ENCODE results near the gene CST2.
"Not testable (repeated sequence)": the region's sequence is repeated elsewhere in the genome, so short reads cannot be mapped to it uniquely, and the experiment has no call there.

Gene CST2

GRCh38 chr20:23823621-23824324, 2.8 kb downstream of the CST2 start:
- no peak overlapping the region for H3K4me3 ChIP-seq
- no peak overlapping the region for H3K27ac ChIP-seq
- no peak for TF ChIP-seq POLR2AphosphoS5 (IDR thresholded peaks at IDR 0.05; ENCODE audit: borderline replicate concordance, low read depth, low read length)
- no peak for TF ChIP-seq EZH2 (IDR thresholded peaks at IDR 0.05)
- no peak for TF ChIP-seq FOXP2 (optimal IDR thresholded peaks at IDR 0.05; ENCODE audit: control extremely low read depth, extremely low read length, insufficient read depth)
- no peak for DNase-seq (ENCODE audit: low read depth, low spot score)
- no peak overlapping the region for H3K9ac ChIP-seq (ENCODE audit: insufficient read length)
- no peaks in the 10 kb centered on the region for H3K9me3 ChIP-seq (ENCODE audit: low read depth, low read length)
- no peaks in the 10 kb centered on the region for H3K36me3 ChIP-seq (ENCODE audit: insufficient read depth, low read length)

GRCh38 chr20:23823111-23823510, 3.4 kb downstream of the CST2 start:
- Histone ChIP-seq H3K4me3 (no peak overlapping the region), H3K9me3 (ENCODE audit: low read depth, low read length) (no peaks in the 10 kb centered on the region), H3K27ac (no peak overlapping the region), H3K36me3 (ENCODE audit: insufficient read depth, low read length) (no peaks in the 10 kb centered on the region), H3K9ac (ENCODE audit: insufficient read length) (no peak overlapping the region)
- TF ChIP-seq FOXP2 (optimal IDR thresholded peaks at IDR 0.05; ENCODE audit: control extremely low read depth, extremely low read length, insufficient read depth) = no peak
- TF ChIP-seq POLR2AphosphoS5 (IDR thresholded peaks at IDR 0.05; ENCODE audit: borderline replicate concordance, low read depth, low read length) = no peak
- no peak for DNase-seq (ENCODE audit: low read depth, low spot score)

GRCh38 chr20:23820493-23820892, 6.0 kb downstream of the CST2 start:
- Histone ChIP-seq H3K27ac (no peak overlapping the region), H3K9me3 (ENCODE audit: low read depth, low read length) (no peaks in the 10 kb centered on the region), H3K9ac (ENCODE audit: insufficient read length) (no peak overlapping the region), H3K36me3 (ENCODE audit: insufficient read depth, low read length) (no peaks in the 10 kb centered on the region), H3K4me3 (no peak overlapping the region)
- no peak for DNase-seq (ENCODE audit: low read depth, low spot score)
- TF ChIP-seq FOXP2 (optimal IDR thresholded peaks at IDR 0.05; ENCODE audit: control extremely low read depth, extremely low read length, insufficient read depth) = no peak
- no peak for TF ChIP-seq POLR2AphosphoS5 (IDR thresholded peaks at IDR 0.05; ENCODE audit: borderline replicate concordance, low read depth, low read length)
- TF ChIP-seq EZH2 (IDR thresholded peaks at IDR 0.05) = no peak

GRCh38 chr20:23811559-23811958, 15.0 kb downstream of the CST2 start:
- H3K27ac ChIP-seq; H3K36me3 ChIP-seq (ENCODE audit: insufficient read depth, low read length); H3K9me3 ChIP-seq (ENCODE audit: low read depth, low read length); H3K9ac ChIP-seq (ENCODE audit: insufficient read length); H3K4me3 ChIP-seq; DNase-seq (ENCODE audit: low read depth, low spot score): not testable (repeated sequence)

GRCh38 chr20:23810349-23810748, 16.2 kb downstream of the CST2 start:
- H3K36me3 ChIP-seq (ENCODE audit: insufficient read depth, low read length); H3K9ac ChIP-seq (ENCODE audit: insufficient read length); H3K9me3 ChIP-seq (ENCODE audit: low read depth, low read length); H3K4me3 ChIP-seq; H3K27ac ChIP-seq; DNase-seq (ENCODE audit: low read depth, low spot score): not testable (repeated sequence)

- Histone ChIP-seq H3K4me3 (no peak overlapping the region), H3K9ac (ENCODE audit: insufficient read length) (no peak overlapping the region), H3K36me3 (ENCODE audit: insufficient read depth, low read length) (no peaks in the 10 kb centered on the region), H3K27ac (no peak overlapping the region), H3K9me3 (ENCODE audit: low read depth, low read length) (no peaks in the 10 kb centered on the region)
- TF ChIP-seq POLR2AphosphoS5 (IDR thresholded peaks at IDR 0.05; ENCODE audit: borderline replicate concordance, low read depth, low read length) = no peak
- TF ChIP-seq FOXP2 (optimal IDR thresholded peaks at IDR 0.05; ENCODE audit: control extremely low read depth, extremely low read length, insufficient read depth) = no peak
- TF ChIP-seq EZH2 (IDR thresholded peaks at IDR 0.05) = no peak
- no peak for DNase-seq (ENCODE audit: low read depth, low spot score)
These were observed 25.7 kb downstream of the CST2 start for GRCh38 chr20:23800865-23801264.

GRCh38 chr20:23799216-23799847, 27.2 kb downstream of the CST2 start:
- H3K36me3 ChIP-seq (ENCODE audit: insufficient read depth, low read length) = not testable (repeated sequence)

GRCh38 chr20:23795526-23795925, 31.0 kb downstream of the CST2 start:
- Histone ChIP-seq H3K9ac (ENCODE audit: insufficient read length) (no peak overlapping the region), H3K36me3 (ENCODE audit: insufficient read depth, low read length) (no peaks in the 10 kb centered on the region), H3K4me3 (no peak overlapping the region), H3K27ac (no peak overlapping the region), H3K9me3 (ENCODE audit: low read depth, low read length) (no peaks in the 10 kb centered on the region)
- no peak for DNase-seq (ENCODE audit: low read depth, low spot score)
- TF ChIP-seq POLR2AphosphoS5 (IDR thresholded peaks at IDR 0.05; ENCODE audit: borderline replicate concordance, low read depth, low read length) = no peak
- TF ChIP-seq FOXP2 (optimal IDR thresholded peaks at IDR 0.05; ENCODE audit: control extremely low read depth, extremely low read length, insufficient read depth) = no peak
- no peak for TF ChIP-seq EZH2 (IDR thresholded peaks at IDR 0.05)

More at GRCh38 chr20:23799216-23799847, 27.2 kb downstream of the CST2 start:
- not testable (repeated sequence) for DNase-seq (ENCODE audit: low read depth, low spot score); H3K9ac ChIP-seq (ENCODE audit: insufficient read length); H3K27ac ChIP-seq; H3K9me3 ChIP-seq (ENCODE audit: low read depth, low read length); H3K4me3 ChIP-seq

- no peak for TF ChIP-seq FOXP2 (optimal IDR thresholded peaks at IDR 0.05; ENCODE audit: control extremely low read depth, extremely low read length, insufficient read depth)
- TF ChIP-seq POLR2AphosphoS5 (IDR thresholded peaks at IDR 0.05; ENCODE audit: borderline replicate concordance, low read depth, low read length) = no peak
- TF ChIP-seq EZH2 (IDR thresholded peaks at IDR 0.05) = no peak
- no peaks in the 10 kb centered on the region for H3K36me3 ChIP-seq (ENCODE audit: insufficient read depth, low read length)
- no peaks in the 10 kb centered on the region for H3K9me3 ChIP-seq (ENCODE audit: low read depth, low read length)
- H3K27ac ChIP-seq = no peak overlapping the region
- no peak overlapping the region for H3K4me3 ChIP-seq
- no peak for DNase-seq (ENCODE audit: low read depth, low spot score)
- H3K9ac ChIP-seq (ENCODE audit: insufficient read length) = no peak overlapping the region
These were observed 31.7 kb downstream of the CST2 start for GRCh38 chr20:23794841-23795240.
